Gastrocnemius medialis (tissue), 4 donors: ENCODE measurements around the gene AMDHD1.

Experiments used
- CTCF ChIP-seq, 5 experiments: fragments of 450-650 bp in 3 of 5; fragments of 200-600 bp in 2 of 5; sonication (generic) in 2 of 5; IDR thresholded peaks in 4 of 5; conservative IDR thresholded peaks in 1 of 5; 1 replicate in 4 of 5; 2 replicates in 1 of 5; pipeline ENCODE4 v1.5.1; 2016 to 2019; ENCODE audit warnings: antibody characterized with exemption in 5 of 5, mild to moderate bottlenecking in 3 of 5, moderate library complexity in 3 of 5
- POLR2A ChIP-seq, 2 donors: fragments of 450-650 bp; IDR thresholded peaks; one replicate each; pipeline ENCODE4 v1.6.1; 2017; ENCODE audit warnings: antibody characterized with exemption in 2 of 2, mild to moderate bottlenecking in 2 of 2, moderate library complexity in 2 of 2

- TF ChIP-seq CTCF (IDR thresholded peaks at IDR 0.05 in 4 of 5, conservative IDR thresholded peaks at IDR 0.05 in 1 of 5) (no peak), POLR2A (IDR thresholded peaks at IDR 0.05) (no peak)
These were observed 19.1 kb downstream of the AMDHD1 start for GRCh38 chr12:95962222-95962621.
